HFFc6 (cell line): Measurements from ENCODE around the gene LARGE1. TPM values are rescaled to one million over a fixed set of nuclear protein-coding genes. Genes with fewer than 3 reads are reported as not detected.

ENCODE experiments used
- DNase-seq: peaks from one replicate; pipeline ENCODE4 v3.0.0-alpha.2; 2018
- H3K27ac Mint-ChIP-seq: 2 replicates; pipeline ENCODE4 v1.8.0; 2020; ENCODE audit warnings: mild to moderate bottlenecking, mixed read lengths
- H3K27me3 Mint-ChIP-seq: 2 replicates; pipeline ENCODE4 v1.8.0; 2021; ENCODE audit warnings: mild to moderate bottlenecking, moderate library complexity, mixed read lengths; ENCODE audit not compliant: insufficient read depth
- H3K36me3 Mint-ChIP-seq: 2 replicates; pipeline ENCODE4 v1.8.0; 2021; ENCODE audit warnings: low read depth, mixed read lengths
- H3K4me1 Mint-ChIP-seq: 2 replicates; pipeline ENCODE4 v1.8.0; 2020; ENCODE audit warnings: low read depth, mixed read lengths
- H3K4me3 Mint-ChIP-seq: 2 replicates; pipeline ENCODE4 v1.8.0; 2020; ENCODE audit warnings: mild to moderate bottlenecking, moderate library complexity, mixed read lengths
- H3K9me3 Mint-ChIP-seq: 2 replicates; pipeline ENCODE4 v1.8.0; 2020; ENCODE audit warnings: mild to moderate bottlenecking, mixed read lengths
- CTCF ChIP-seq: fragments of 200-600 bp; sonication (generic); IDR thresholded peaks from 2 replicates; pipeline ENCODE4 v1.5.0; 2021; ENCODE audit warnings: antibody characterized with exemption, mild to moderate bottlenecking
- total RNA-seq, 6 experiments: library from RNA; stranded (reverse); fragmentation: NEBNext Ultra II Directional; extraction: Animal tissue kit (Norgen Biotek cat#: 25700); gene quantifications; 2 replicates in 1 of 6; 3 replicates in 5 of 6; pipeline ENCODE4 v1.2.3, GENCODE V29; 2021

LARGE1 gene
- total RNA-seq, 6 experiments from 2014 or later = 4.9 to 7.3 (median 6.5) TPM

- peaks cover 36% of the 10 kb centered on the region for H3K9me3 Mint-ChIP-seq
- DNase-seq = no peak
- no peaks in the 10 kb centered on the region for H3K4me1 Mint-ChIP-seq
- H3K27ac Mint-ChIP-seq = no peak overlapping the region
- peaks cover 8% of the 10 kb centered on the region; the same call in 1 of the 2 replicates for H3K36me3 Mint-ChIP-seq
- no peak overlapping the region for H3K4me3 Mint-ChIP-seq
- TF ChIP-seq CTCF = no peak
- H3K27me3 Mint-ChIP-seq = no peaks in the 10 kb centered on the region; the same call in 1 of the 2 replicates
Measured at GRCh38 chr22:33887173-33887572, 33.1 kb downstream of the LARGE1 start.

GRCh38 chr22:33886696-33887095, 33.6 kb downstream of the LARGE1 start:
- Mint-ChIP-seq H3K9me3 (peaks cover 33% of the 10 kb centered on the region), H3K4me1 (no peaks in the 10 kb centered on the region), H3K27ac (no peak overlapping the region), H3K27me3 (no peaks in the 10 kb centered on the region; the same call in 1 of the 2 replicates), H3K4me3 (no peak overlapping the region), H3K36me3 (peaks cover 8% of the 10 kb centered on the region; the same call in 1 of the 2 replicates)
- DNase-seq = no peak
- TF ChIP-seq CTCF = no peak

- Mint-ChIP-seq H3K36me3 (peaks cover 8% of the 10 kb centered on the region; the same call in 1 of the 2 replicates), H3K27ac (no peak overlapping the region), H3K27me3 (no peaks in the 10 kb centered on the region; the same call in 1 of the 2 replicates), H3K4me3 (no peak overlapping the region), H3K9me3 (peaks cover 35% of the 10 kb centered on the region), H3K4me1 (no peaks in the 10 kb centered on the region)
- DNase-seq = no peak
- no peak for TF ChIP-seq CTCF
Measured at GRCh38 chr22:33884829-33885228, 35.4 kb downstream of the LARGE1 start.

GRCh38 chr22:33883961-33884808, 36.1 kb downstream of the LARGE1 start:
- Mint-ChIP-seq H3K27ac (no peak overlapping the region), H3K4me3 (no peak overlapping the region), H3K9me3 (peaks cover 30% of the 10 kb centered on the region), H3K36me3 (peaks cover 8% of the 10 kb centered on the region; the same call in 1 of the 2 replicates), H3K27me3 (peaks cover under 1% of the 10 kb centered on the region), H3K4me1 (no peaks in the 10 kb centered on the region)
- DNase-seq = no peak
- no peak for TF ChIP-seq CTCF

- Mint-ChIP-seq H3K27me3 (peaks cover 1% of the 10 kb centered on the region), H3K27ac (no peak overlapping the region), H3K9me3 (peaks cover 25% of the 10 kb centered on the region), H3K36me3 (peaks cover 8% of the 10 kb centered on the region; the same call in 1 of the 2 replicates), H3K4me3 (no peak overlapping the region), H3K4me1 (no peaks in the 10 kb centered on the region)
- no peak for DNase-seq
- no peak for TF ChIP-seq CTCF
Measured at GRCh38 chr22:33883561-33883960, 36.7 kb downstream of the LARGE1 start.
